OCI-LY7 (cell line): ENCODE results near the gene GRIK2.

Source experiments
- CTCF ChIP-seq: fragments of 200-600 bp; sonication (generic); conservative IDR thresholded peaks from 2 replicates; pipeline ENCODE4 v1.5.1; 2014; ENCODE audit warnings: mild to moderate bottlenecking, antibody characterized with exemption, low read length, moderate library complexity, mixed read lengths
- EZH2phosphoT487 ChIP-seq: fragments of 200-600 bp; sonication (generic); IDR thresholded peaks from 2 replicates; pipeline ENCODE4 v1.6.1; 2018; ENCODE audit warnings: low read depth, borderline replicate concordance, mild to moderate bottlenecking, mixed run types, antibody characterized with exemption, low read length, moderate library complexity, mixed read lengths

DNA sequence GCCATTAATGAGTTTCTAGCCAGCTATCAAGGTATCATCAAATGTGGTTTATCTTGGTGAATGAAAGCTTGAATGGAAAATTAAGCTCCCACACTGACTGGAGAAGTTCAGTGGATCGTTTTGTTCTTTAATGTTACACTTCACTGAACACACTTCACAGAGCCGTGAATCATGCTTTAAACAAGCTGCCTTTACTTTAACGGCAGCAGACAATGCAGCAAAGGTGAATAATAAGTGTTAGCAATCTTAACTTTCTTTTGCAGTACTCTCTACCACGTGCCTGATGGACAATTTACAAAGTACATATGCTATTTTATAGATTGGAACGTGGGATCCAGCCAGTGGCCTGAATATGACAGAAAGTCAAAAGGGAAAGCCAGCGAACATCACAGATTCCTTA, 424.5 kb downstream of the GRIK2 start:
- TF ChIP-seq EZH2phosphoT487 (no peak), CTCF (no peak)
